ENCODE data around the gene PRM1.

Gene PRM1

DNA sequence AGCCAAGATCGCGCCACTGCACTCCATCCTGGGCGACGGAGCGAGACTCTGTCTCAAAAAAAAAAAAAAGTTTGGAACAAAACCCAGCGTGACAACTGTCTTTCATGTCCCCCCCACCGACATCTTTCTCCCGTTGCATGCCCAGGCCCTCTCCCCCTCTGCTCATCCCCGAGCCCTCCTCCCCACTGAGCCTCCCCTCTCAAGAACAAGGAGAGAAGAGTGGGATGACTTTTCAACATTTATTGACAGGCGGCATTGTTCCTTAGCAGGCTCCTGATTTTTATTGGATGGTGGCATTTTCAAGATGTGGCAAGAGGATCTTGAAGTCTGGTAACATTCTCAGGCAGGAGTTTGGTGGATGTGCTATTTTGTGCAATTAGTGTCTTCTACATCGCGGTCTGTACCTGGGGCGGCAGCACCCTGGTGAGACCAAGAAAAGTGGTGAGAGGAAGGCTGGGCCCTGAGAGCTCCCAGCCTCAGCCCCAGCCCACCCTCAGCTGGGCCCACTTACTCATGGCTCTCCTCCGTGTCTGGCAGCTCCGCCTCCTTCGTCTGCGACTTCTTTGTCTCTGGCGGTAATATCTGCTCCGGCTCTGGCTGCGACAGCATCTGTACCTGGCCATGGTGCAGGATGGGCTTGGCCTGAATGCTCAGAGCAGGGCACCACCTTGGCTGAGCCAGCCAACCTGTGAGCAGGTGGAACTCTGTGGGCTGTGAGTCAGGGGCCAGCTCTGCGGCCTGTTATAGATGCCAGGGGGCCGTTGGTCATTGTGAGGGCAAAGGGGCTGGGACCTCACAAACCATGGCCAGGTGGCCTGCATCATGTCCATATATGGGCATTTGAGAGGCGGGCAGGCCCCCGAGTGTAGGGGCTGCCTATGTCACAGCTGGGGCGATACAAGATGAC is at the start of gene PRM1:
PRM1 (minus strand) TSS at position 715 of the 907 bp plus-strand sequence; CDS start at position 623, 92 bp downstream.
- FAIRE-seq (no peak), DNase-seq (ENCODE audit: low spot score) (no peak)

DNA sequence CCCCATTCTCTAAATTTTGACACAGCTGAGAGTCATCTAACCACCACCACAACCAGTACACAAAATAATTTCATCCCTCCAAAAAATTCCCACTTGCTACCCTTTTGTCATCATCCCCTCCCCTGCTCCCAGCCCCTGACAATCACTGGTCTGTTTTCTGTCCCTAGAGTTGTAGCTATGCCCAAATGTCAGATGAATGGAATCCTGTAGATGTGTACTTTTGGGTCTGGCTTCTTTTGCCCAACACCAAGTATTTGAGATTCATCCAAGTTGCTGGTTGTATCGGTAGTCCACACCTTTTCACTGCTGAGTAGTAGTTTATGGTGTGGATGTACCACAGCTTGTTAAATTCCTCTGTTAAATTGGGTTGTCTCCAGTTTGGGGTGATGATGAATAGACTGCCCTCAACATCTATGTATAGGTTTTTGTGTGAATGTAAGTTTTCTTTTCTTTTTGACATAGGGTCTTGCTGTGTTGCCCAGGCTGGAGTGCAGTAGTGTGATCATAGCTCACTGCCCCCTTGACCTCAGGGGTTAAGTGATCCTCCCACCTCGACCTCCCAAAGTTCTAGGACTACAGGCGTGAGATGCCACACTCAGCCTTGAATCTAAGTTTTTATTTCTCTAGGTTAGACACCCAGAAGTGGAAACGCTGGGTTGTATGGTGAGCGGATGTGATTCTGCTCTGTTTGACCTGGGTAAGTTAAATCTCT is 49.6 kb upstream of the PRM1 start:
- no peak for DNase-seq (ENCODE audit: low spot score)
- FAIRE-seq = no peak

- DNase-seq (ENCODE audit: low spot score) (no peak), FAIRE-seq (no peak)
These were observed 48.8 kb upstream of the PRM1 start for GRCh38 chr16:11329891-11330290.

GRCh38 chr16:11329071-11329491 is 48.0 kb upstream of the PRM1 start:
- DNase-seq (ENCODE audit: low spot score) = peak; percentile 26
- FAIRE-seq = no peak

DNA sequence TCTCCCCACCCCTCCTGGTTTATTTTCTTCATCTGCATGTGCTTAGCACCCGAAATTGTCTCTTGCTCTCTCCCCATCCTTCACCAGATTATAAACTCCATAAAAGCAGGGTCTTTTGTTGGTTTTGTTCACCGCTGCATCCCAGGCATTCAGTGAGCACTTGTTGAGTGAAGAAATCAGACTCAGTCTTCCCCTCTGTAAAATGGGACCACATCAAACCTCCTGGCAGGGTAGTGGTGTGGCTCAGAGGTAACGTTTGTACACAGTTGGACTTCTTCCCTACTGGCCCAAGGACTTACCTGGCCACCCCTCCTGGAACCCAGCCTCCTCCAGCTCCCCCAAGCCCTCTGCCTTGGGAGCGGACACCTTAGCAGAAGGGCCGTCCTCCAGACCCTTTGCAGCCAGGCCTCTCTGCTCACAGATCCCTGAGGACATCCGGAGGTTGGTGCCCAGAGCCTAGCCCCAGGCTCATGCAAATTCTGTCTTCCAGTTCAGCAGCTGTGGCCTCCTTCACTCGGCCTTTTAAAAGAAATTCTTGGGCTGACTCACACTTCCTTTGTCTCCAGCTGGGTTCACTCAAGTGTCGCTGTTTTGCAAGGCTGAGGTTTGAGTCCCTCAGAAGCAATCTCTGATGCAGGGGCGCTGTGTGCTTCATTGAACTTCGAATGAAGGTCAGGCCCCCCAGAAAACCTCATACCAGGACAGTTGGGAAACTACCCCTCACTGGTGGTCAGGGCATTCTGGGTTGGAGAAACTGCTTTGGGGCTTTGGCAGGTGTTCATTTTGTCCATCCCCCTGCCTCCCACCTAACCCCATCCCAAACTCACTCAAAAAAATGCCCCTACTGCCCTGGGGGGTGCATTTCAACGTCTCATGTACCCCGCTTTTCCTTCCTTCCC is 47.3 kb upstream of the PRM1 start:
- DNase-seq (ENCODE audit: low spot score) = peak; percentile 87
- peak; percentile 87 for FAIRE-seq

DNA sequence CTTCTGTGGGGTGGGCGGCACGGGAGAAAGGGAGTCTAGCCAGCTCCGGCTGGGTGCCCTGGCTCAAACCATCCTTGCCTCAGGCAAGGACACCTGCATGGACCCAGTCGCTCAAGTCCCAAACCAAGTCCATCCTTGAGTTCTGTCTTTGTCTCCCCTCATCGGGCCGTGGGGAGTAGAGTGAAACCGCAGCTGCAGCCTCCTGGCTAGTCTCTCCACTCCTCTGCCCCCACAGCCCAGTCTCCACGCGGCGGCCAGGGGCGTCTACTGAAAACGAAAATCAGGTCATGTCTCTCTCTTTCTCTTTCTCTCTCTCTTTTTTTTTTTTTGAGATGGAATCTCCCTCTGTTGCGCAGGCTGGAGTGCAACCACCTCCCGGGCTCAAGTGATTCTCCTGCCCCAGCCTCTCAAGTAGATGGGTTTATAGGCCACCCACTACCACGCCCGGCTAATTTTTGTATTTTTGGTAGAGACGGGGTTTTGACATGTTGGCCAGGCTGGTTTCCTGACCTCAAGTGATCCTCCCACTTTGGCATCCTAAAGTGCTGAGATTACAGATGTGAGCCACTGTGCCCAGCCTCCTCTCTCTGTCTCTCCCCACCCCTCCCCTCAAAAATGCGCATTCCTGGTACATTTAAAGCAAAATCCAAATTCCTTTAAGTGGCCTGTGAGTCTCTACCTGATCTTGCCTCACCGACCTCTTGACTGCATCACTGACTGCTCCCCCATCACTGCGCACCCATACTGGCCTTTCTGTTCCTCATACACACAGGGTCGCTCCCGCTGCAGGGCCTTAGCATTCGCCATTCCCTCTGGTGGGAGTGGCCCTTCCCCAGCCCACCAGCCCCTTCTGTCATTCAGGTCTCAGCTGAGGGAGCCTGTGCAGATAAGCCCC is 46.4 kb upstream of the PRM1 start:
- FAIRE-seq (no peak), DNase-seq (ENCODE audit: low spot score) (no peak)

GRCh38 chr16:11326737-11327276 is 45.7 kb upstream of the PRM1 start:
- no peak for DNase-seq (ENCODE audit: low spot score)
- no peak for FAIRE-seq

DNA sequence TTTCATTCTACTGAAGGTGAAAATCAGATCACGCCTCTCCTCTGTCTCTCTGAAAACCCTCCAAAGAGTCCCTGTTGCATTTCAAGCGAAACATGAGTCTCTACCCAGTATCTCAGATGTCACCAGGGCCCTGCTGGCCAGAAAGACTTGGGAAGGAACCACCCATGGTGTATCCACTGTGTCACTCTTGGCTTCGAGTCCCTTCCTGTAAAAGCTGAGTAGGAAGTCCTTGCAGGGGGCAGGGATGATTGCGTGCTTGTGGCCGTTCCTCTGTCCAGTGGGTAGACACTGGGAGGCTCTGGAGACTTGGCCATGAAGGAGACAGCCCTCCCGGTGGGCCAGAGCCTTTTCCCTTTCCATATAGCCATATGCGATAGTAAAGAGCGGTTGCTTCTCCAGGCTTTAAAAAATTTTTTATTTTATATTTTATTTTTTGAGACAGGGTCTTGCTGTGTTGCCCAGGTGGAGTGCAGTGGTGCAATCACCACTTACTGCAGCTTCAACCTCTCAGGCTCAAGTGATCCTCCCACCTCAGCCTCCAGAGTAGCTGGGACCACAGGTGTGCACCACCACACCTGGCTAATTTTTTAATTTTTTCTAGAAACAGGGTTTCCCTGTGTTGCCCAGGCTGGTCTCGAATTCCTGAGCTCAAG is 45.1 kb upstream of the PRM1 start:
- no peak for FAIRE-seq
- DNase-seq (ENCODE audit: low spot score) = no peak

GRCh38 chr16:11325404-11326083 is 44.4 kb upstream of the PRM1 start:
- DNase-seq (ENCODE audit: low spot score) = no peak
- FAIRE-seq = no peak

- DNase-seq (ENCODE audit: low spot score) = no peak
- FAIRE-seq = no peak
These were observed 42.6 kb upstream of the PRM1 start for GRCh38 chr16:11323551-11324336.

GRCh38 chr16:11322823-11323222 is 41.7 kb upstream of the PRM1 start:
- DNase-seq (ENCODE audit: low spot score) (no peak), FAIRE-seq (no peak)

- FAIRE-seq (no peak), DNase-seq (ENCODE audit: low spot score) (no peak)
These were observed 40.5 kb upstream of the PRM1 start for GRCh38 chr16:11321662-11322061.

DNA sequence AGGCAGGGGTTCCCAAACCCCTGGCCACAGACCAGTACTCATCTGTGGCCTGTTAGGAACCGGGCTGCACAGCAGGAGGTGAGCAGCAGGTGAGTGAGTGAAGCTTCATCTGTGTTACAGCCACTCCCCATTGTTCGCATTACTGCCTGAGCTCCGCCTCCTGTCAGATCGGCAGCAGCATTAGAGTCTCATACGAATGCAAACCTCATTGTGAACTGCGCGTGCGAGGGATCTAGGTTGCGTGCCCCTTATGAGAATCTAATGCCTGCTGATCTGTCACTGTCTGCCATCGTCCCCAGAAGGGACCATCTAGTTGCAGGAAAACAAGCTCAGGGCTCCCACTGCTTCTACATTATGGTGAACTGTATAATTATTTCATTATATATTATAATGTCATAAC is 39.0 kb upstream of the PRM1 start:
- DNase-seq (ENCODE audit: low spot score) (no peak), FAIRE-seq (no peak)

DNA sequence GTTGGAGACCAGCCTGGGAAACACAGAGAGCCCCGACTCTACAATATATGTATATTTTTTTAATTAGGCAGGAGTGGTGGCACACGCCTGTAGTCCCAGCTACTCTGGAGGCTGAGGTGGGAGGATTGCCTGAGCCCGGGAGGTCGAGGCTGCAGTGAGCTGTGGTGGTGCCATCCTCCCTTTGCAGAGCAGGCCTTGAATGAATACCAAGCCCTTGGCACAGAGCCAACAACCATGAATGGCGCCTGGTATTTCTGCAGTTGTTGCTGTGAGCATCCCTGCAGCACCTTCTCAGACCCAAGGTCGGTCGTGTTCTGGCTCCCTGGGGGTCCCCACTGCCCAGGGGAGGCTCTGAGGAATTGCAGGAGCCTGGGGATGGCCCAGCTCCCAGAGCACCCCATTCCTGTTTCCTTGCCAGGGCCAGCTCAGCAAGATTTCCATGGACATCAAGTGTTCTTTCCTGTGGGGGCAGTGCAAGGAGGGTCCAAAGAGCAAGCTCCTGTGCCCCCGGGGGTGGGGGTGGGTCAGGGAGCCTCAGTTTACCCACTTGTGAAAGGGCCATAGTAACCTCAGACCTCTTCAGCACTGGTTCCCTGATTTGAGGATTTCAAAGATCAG is 38.5 kb upstream of the PRM1 start:
- DNase-seq (ENCODE audit: low spot score) = no peak
- no peak for FAIRE-seq

- FAIRE-seq (no peak), DNase-seq (ENCODE audit: low spot score) (no peak)
These were observed 37.7 kb upstream of the PRM1 start for GRCh38 chr16:11318817-11319216.

GRCh38 chr16:11316331-11317015 is 35.3 kb upstream of the PRM1 start:
- peak; percentile 32 for DNase-seq (ENCODE audit: low spot score)
- no peak for FAIRE-seq

- peak; percentile 95 for DNase-seq (ENCODE audit: low spot score)
These were observed 34.4 kb upstream of the PRM1 start for GRCh38 chr16:11315510-11315909.

More at GRCh38 chr16:11315510-11315909, 34.4 kb upstream of the PRM1 start:
- peak; percentile 85 for FAIRE-seq
